ENCODE measurements around the gene PXN.

The PXN gene

GRCh38 chr12:120228291-120229070 is 37.0 kb downstream of the PXN start (continued):
- TF ChIP-seq ZNF513 (tag by site-specific recombination; IDR thresholded peaks at IDR 0.05): peak; percentile 51; the same call in 1 of the 2 replicates
- 0 out of 2 replicates have a peak, but pooled peaks have one; percentile 36 for TF ChIP-seq INSM2 (tag by site-specific recombination; IDR thresholded peaks at IDR 0.05)
- TF ChIP-seq KLF17 (tag by site-specific recombination; IDR thresholded peaks at IDR 0.05): peak; percentile 40; the same call in 1 of the 2 replicates
- TF ChIP-seq ZNF544 (tag by site-specific recombination; IDR thresholded peaks at IDR 0.05): no peak
- no peak for TF ChIP-seq PRDM1 (tag by site-specific recombination; IDR thresholded peaks at IDR 0.05)
- peak; percentile 59 for TF ChIP-seq ZBTB17 (tag by site-specific recombination; IDR thresholded peaks at IDR 0.05)
- TF ChIP-seq ZNF292 (tag by site-specific recombination; IDR thresholded peaks at IDR 0.05; ENCODE audit: borderline replicate concordance, low read depth): no peak
- no peak for TF ChIP-seq ZBTB11 (tag by site-specific recombination; conservative IDR thresholded peaks at IDR 0.05; ENCODE audit: low read depth)
- no peak for TF ChIP-seq YY2 (tag by site-specific recombination; IDR thresholded peaks at IDR 0.05)
- TF ChIP-seq ZFP37 (tag by site-specific recombination; IDR thresholded peaks at IDR 0.05): no peak
- TF ChIP-seq YY1 (tag by site-specific recombination; IDR thresholded peaks at IDR 0.05): no peak
- TF ChIP-seq ZNF174 (tag by site-specific recombination; IDR thresholded peaks at IDR 0.05): no peak
- peak; percentile 38; the same call in 1 of the 2 replicates for TF ChIP-seq ZNF692 (tag by site-specific recombination; IDR thresholded peaks at IDR 0.05)
- TF ChIP-seq ZBTB26 (tag by site-specific recombination; optimal IDR thresholded peaks at IDR 0.05): peak; percentile 27
- TF ChIP-seq ZNF677 (tag by site-specific recombination; IDR thresholded peaks at IDR 0.05): no peak
- TF ChIP-seq ATF2 (tag by site-specific recombination; IDR thresholded peaks at IDR 0.05; ENCODE audit: low read depth): no peak
- no peak for TF ChIP-seq ZBTB1 (tag by site-specific recombination; IDR thresholded peaks at IDR 0.05)
- TF ChIP-seq ZNF398 (tag by site-specific recombination; IDR thresholded peaks at IDR 0.05): no peak
- no peak for TF ChIP-seq OSR2 (tag by site-specific recombination; IDR thresholded peaks at IDR 0.05)
- no peak for TF ChIP-seq ZNF658 (tag by site-specific recombination; IDR thresholded peaks at IDR 0.05)
- no peak for TF ChIP-seq GFI1B (tag by site-specific recombination; IDR thresholded peaks at IDR 0.05)
- TF ChIP-seq ZNF510 (tag by site-specific recombination; IDR thresholded peaks at IDR 0.05; ENCODE audit: insufficient replicate concordance): no peak
- no peak for TF ChIP-seq ZSCAN23 (tag by site-specific recombination; IDR thresholded peaks at IDR 0.05)

All from HEK293 (cell line).